ENCODE results near the gene KRTAP4-8.
A peak's percentile ranks its signal among the peaks of the same experiment; 100 is the strongest.
"Not testable (repeated sequence)": the region's sequence is repeated elsewhere in the genome, so short reads cannot be mapped to it uniquely, and the experiment has no call there.

The KRTAP4-8 gene

DNA sequence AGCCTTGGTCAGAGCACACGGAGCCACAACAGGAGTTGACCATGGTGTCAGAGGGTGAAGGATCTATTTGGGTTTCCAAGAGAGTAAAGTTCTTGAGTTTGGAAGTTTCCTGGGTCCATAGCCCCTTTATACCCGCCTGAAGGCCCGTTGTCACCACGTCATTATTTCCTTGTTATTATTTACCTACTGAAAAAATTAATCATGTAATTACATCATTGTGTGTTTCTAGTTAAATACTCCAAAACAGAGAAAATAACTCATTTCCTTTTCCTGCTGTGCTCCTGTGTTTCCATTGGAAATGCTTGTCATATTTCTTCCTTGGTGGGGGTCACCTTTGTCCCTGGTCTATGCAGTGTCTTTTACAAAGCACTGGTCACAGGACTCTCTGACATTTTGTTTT, at the start of gene KRTAP4-8:
Gene KRTAP4-8 (minus strand): TSS at position 101 of the 400 bp plus-strand sequence. CDS start 58 bp downstream, at position 43.
- no peak within 1 kb of the TSS for H3K4me3 ChIP-seq (ENCODE audit: low read length)
- H3K36me3 ChIP-seq (ENCODE audit: control insufficient read depth, insufficient read depth, low read length, severe bottlenecking), result no peaks in the 10 kb centered on the region
- no peak within 1 kb of the TSS for H3K9ac ChIP-seq (ENCODE audit: low read length)
- no peaks in the 10 kb centered on the region for H3K4me1 ChIP-seq (ENCODE audit: control insufficient read depth, insufficient read depth, low read length)
- H3K9me3 ChIP-seq (ENCODE audit: control insufficient read depth, low read length), result no peaks in the 10 kb centered on the region
- no peaks in the 10 kb centered on the region for H3K27me3 ChIP-seq (replicated peaks; ENCODE audit: control insufficient read depth, insufficient read depth, low read length)
- no peak for DNase-seq (ENCODE audit: low read depth)

DNA sequence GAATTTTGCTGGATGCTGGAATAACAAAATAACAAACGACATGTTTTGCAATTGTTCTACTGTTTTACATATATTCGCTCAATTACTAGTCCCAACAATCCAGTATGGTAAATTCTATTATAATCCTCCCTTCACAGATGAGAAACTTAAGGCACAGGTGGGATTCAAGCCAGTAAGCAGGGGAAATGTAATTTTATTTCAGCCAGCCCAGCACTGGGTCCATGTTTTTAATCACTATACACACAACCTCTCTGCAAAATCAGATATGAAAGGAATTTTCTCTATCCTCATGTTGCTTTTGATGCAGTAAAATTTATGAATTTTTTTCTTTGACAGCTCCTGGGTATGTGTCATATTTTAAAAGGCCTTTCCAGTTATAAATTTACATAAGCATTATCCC, 47.3 kb upstream of the KRTAP4-8 start:
- peaks cover 13% of the 10 kb centered on the region for H3K9me3 ChIP-seq (ENCODE audit: control insufficient read depth, low read length)
- no peaks in the 10 kb centered on the region for H3K27me3 ChIP-seq (replicated peaks; ENCODE audit: control insufficient read depth, insufficient read depth, low read length)
- no peak overlapping the region for H3K9ac ChIP-seq (ENCODE audit: low read length)
- no peaks in the 10 kb centered on the region for H3K4me1 ChIP-seq (ENCODE audit: control insufficient read depth, insufficient read depth, low read length)
- H3K36me3 ChIP-seq (ENCODE audit: control insufficient read depth, insufficient read depth, low read length, severe bottlenecking), result no peaks in the 10 kb centered on the region
- no peak overlapping the region for H3K4me3 ChIP-seq (ENCODE audit: low read length)
- no peak for DNase-seq (ENCODE audit: low read depth)

DNA sequence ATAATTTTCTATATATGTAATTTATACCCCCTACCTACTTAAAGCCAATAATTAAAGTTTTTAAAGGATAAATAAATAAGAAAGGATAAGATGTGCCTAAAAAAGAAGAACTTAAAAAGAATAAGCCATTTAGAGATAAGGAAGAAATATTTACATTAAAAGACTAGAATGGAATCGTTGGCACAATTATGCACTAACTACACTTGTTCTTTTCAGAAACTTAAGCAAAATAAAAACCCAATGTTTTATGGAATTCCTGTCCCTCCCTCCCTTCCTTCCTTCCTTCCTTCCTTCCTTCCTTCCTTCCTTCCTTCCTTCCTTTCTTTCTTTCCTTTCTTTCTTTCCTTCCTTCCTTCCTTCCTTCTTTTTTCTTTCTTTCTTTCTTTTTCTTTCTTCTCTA, 46.9 kb upstream of the KRTAP4-8 start:
- H3K27me3 ChIP-seq (replicated peaks; ENCODE audit: control insufficient read depth, insufficient read depth, low read length), result no peaks in the 10 kb centered on the region
- no peak for DNase-seq (ENCODE audit: low read depth)
- H3K4me1 ChIP-seq (ENCODE audit: control insufficient read depth, insufficient read depth, low read length), result no peaks in the 10 kb centered on the region
- no peaks in the 10 kb centered on the region for H3K36me3 ChIP-seq (ENCODE audit: control insufficient read depth, insufficient read depth, low read length, severe bottlenecking)
- no peak overlapping the region for H3K9ac ChIP-seq (ENCODE audit: low read length)
- peaks cover 13% of the 10 kb centered on the region for H3K9me3 ChIP-seq (ENCODE audit: control insufficient read depth, low read length)
- H3K4me3 ChIP-seq (ENCODE audit: low read length), result no peak overlapping the region

DNA sequence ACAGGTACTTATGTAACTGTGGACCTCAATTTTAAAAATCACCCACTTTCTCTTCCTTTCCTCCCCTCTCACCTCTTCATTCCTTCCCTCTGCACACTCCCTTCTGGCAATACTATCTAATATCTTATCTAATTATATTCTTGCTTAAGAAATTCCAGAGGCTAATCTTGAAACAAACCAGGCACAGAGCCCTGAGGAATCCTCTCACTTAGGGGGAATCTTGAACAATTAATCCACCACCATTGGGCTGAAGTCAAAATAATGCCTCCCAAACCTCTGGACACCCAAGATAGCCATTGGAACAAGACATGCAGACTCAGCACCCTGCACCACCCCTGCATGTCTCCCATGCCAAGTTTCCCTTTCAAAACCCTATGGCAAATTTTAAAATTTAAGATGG, 43.4 kb upstream of the KRTAP4-8 start:
- Histone ChIP-seq H3K27me3 (replicated peaks; ENCODE audit: control insufficient read depth, insufficient read depth, low read length) (no peaks in the 10 kb centered on the region), H3K4me3 (ENCODE audit: low read length) (no peak overlapping the region), H3K9me3 (ENCODE audit: control insufficient read depth, low read length) (peaks cover 13% of the 10 kb centered on the region), H3K9ac (ENCODE audit: low read length) (no peak overlapping the region), H3K4me1 (ENCODE audit: control insufficient read depth, insufficient read depth, low read length) (no peaks in the 10 kb centered on the region), H3K36me3 (ENCODE audit: control insufficient read depth, insufficient read depth, low read length, severe bottlenecking) (no peaks in the 10 kb centered on the region)
- no peak for DNase-seq (ENCODE audit: low read depth)

DNA sequence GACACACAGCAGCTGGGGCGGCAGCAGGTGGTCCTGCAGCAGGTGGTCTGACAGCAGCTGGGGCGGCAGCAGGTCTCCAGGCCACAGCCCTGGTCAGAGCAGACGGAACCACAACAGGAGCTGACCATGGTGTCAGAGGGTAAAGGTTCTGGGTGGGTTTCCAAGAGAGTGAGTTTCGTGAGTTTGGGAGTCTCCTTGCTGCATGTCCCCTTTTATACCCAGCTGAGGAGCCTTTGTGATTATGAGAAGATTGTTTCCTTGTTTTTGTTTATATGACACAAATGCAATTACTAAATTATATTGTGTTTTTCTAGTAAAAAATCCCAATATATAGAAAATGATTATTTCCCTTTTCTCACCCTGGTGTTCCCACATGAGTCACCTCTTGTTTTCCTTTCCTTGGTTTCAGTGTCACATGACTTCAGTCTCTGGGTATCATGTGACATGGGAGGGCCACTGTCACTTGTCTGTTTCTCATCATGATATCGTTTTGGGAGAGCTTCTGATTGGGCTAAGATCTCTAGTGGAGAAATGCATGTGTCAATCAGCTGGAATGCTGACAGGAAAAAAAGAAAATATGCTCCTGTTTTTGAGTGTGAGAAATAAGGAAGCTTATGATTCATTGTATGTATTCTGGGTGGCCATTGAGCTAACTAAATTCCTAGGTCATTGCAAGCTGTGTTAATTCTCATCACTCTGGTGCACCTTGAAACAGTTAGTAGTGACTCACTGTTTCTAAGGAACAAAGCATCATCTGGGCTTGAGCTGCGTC, 42.6 kb upstream of the KRTAP4-8 start, which contains the start of gene KRTAP4-6:
Gene KRTAP4-6 (minus strand): TSS at position 185 of the 772 bp plus-strand sequence. CDS start 57 bp downstream, at position 128.
- peaks cover 13% of the 10 kb centered on the region for H3K9me3 ChIP-seq (ENCODE audit: control insufficient read depth, low read length)
- peak; percentile 41 for DNase-seq (ENCODE audit: low read depth)
- no peak within 1 kb of the TSS for H3K4me3 ChIP-seq (ENCODE audit: low read length)
- no peaks in the 10 kb centered on the region for H3K36me3 ChIP-seq (ENCODE audit: control insufficient read depth, insufficient read depth, low read length, severe bottlenecking)
- no peaks in the 10 kb centered on the region for H3K27me3 ChIP-seq (replicated peaks; ENCODE audit: control insufficient read depth, insufficient read depth, low read length)
- H3K4me1 ChIP-seq (ENCODE audit: control insufficient read depth, insufficient read depth, low read length), result no peaks in the 10 kb centered on the region
- no peak within 1 kb of the TSS for H3K9ac ChIP-seq (ENCODE audit: low read length)

DNA sequence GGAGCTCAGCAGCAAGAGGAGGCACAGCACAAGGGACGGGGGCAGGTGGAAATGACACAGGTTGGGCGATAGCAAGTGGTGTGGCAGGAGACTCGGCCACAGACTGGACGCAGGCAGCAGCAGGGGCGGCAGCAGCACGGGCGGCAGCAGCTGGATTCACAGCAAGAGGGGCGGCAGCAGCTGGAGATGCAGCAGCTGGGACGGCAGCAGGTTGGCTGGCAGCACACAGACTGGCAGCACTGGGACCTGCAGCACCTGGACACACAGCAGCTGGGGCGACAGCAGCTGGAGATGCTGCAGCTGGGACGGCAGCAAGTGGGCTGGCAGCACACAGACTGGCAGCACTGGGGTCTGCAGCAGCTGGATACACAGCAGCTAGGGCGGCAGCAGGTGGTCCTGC, 41.9 kb upstream of the KRTAP4-8 start:
- H3K4me1 ChIP-seq (ENCODE audit: control insufficient read depth, insufficient read depth, low read length); DNase-seq (ENCODE audit: low read depth); H3K36me3 ChIP-seq (ENCODE audit: control insufficient read depth, insufficient read depth, low read length, severe bottlenecking); H3K4me3 ChIP-seq (ENCODE audit: low read length); H3K9ac ChIP-seq (ENCODE audit: low read length); H3K27me3 ChIP-seq (replicated peaks; ENCODE audit: control insufficient read depth, insufficient read depth, low read length): not testable (repeated sequence)
- peaks cover 13% of the 10 kb centered on the region for H3K9me3 ChIP-seq (ENCODE audit: control insufficient read depth, low read length)

DNA sequence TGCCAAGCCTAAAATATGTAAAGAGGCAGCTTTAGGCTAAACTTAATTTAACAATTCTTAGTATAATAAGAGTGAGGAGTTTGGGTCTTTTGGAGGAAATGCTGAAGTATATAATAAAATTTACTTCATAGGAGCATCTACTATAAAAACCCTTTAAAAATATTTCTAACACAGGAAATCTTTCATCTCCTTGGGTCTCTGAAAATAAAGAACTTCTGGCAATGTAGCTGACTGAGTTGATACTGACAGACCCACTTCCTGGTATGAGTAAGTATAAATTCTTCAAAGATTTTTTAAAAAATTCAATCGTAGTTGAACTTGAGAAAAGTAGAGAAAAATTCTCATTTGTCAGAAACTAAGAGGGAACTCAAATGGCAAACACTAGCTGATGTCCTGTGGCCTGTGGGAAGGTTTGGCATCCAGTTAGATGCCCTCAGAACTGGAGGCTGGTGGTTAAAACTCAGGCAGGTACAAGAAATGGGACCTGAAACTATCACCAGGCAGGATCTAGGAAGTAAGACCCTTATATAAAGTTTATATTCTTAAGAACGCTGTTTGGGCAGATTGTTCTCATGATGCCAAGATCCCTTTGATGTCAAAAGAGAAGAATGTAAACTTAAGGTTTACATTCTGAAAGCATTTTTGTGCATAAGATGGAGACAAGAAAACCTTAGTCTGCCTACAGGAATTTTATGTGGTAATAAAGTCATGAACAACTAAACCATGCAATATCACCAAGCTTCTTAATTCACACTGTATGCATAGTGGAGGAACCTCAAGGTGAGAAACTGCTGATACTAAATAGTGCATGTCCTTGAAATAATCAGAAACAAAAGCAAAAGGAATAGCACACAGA, 36.2 kb upstream of the KRTAP4-8 start:
- no peaks in the 10 kb centered on the region for H3K9me3 ChIP-seq (ENCODE audit: control insufficient read depth, low read length)
- DNase-seq (ENCODE audit: low read depth), result no peak
- H3K27me3 ChIP-seq (replicated peaks; ENCODE audit: control insufficient read depth, insufficient read depth, low read length), result no peaks in the 10 kb centered on the region

DNA sequence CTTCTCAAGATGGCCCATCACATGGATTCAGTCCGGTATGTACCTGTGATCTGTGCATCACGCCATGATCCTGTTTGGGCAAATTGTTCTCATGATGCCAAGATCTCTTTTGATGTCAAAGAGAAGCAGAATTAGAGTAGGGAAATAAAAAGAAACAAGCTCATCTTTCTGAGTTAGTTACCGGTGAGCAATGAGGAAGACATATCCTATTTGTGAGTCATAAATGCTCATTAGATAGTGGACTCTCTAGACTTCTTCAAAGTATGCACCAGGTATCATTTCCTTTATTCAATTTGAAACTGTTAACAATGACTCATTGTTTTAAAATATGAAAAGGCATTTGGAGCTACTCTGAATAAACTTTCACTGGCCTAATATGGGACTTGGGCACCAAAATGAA, 34.0 kb upstream of the KRTAP4-8 start:
- no peak overlapping the region for H3K4me3 ChIP-seq (ENCODE audit: low read length)
- H3K27me3 ChIP-seq (replicated peaks; ENCODE audit: control insufficient read depth, insufficient read depth, low read length), result no peaks in the 10 kb centered on the region
- no peaks in the 10 kb centered on the region for H3K36me3 ChIP-seq (ENCODE audit: control insufficient read depth, insufficient read depth, low read length, severe bottlenecking)
- H3K9ac ChIP-seq (ENCODE audit: low read length), result no peak overlapping the region
- DNase-seq (ENCODE audit: low read depth), result no peak
- no peaks in the 10 kb centered on the region for H3K9me3 ChIP-seq (ENCODE audit: control insufficient read depth, low read length)
- H3K4me1 ChIP-seq (ENCODE audit: control insufficient read depth, insufficient read depth, low read length), result no peaks in the 10 kb centered on the region

More for the DNA sequence above, 36.2 kb upstream of the KRTAP4-8 start:
- no peak overlapping the region for H3K9ac ChIP-seq (ENCODE audit: low read length)
- H3K4me3 ChIP-seq (ENCODE audit: low read length), result no peak overlapping the region
- no peaks in the 10 kb centered on the region for H3K4me1 ChIP-seq (ENCODE audit: control insufficient read depth, insufficient read depth, low read length)
- H3K36me3 ChIP-seq (ENCODE audit: control insufficient read depth, insufficient read depth, low read length, severe bottlenecking), result no peaks in the 10 kb centered on the region

DNA sequence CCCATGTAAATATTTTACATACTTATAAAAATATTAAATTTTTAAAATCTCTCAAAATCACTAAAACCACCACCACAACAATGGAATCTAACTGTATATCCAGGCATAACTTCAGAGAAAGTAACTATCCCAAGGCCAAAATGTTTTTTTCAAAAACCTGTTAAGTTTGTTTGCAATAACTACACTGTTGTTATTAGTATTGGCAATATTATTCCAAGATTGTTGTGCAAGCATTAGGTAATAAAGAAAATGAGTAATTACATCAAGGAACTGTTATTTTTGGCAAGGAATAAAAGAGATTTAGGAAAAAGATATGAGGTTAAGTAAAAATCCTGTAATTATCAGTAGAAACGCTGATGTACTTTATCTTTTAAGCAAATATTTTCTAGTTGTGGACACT, 29.4 kb upstream of the KRTAP4-8 start:
- DNase-seq (ENCODE audit: low read depth), result no peak
- H3K9ac ChIP-seq (ENCODE audit: low read length), result no peak overlapping the region
- no peaks in the 10 kb centered on the region for H3K9me3 ChIP-seq (ENCODE audit: control insufficient read depth, low read length)
- no peaks in the 10 kb centered on the region for H3K27me3 ChIP-seq (replicated peaks; ENCODE audit: control insufficient read depth, insufficient read depth, low read length)
- H3K4me1 ChIP-seq (ENCODE audit: control insufficient read depth, insufficient read depth, low read length), result peaks cover 2% of the 10 kb centered on the region
- H3K4me3 ChIP-seq (ENCODE audit: low read length), result no peak overlapping the region
- no peaks in the 10 kb centered on the region for H3K36me3 ChIP-seq (ENCODE audit: control insufficient read depth, insufficient read depth, low read length, severe bottlenecking)

DNA sequence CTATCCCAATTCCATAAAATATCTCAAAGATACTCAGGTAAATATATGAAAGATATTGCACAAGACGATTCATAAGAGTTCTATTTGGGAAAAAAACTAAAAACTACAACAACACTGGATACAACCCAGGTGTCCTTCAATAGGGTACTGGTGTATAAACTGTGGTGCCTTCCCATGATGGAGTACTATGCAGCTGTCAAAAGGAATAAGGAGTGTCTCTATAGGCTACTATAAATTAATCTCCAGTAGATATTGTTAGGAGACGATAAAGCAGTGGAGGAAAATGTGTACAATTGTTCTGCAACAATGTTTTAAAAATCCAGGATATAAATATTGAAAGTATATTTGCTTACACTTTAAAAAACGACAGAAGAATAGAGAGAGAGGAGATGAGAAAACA, 28.5 kb upstream of the KRTAP4-8 start:
- H3K4me3 ChIP-seq (ENCODE audit: low read length), result no peak overlapping the region
- DNase-seq (ENCODE audit: low read depth), result no peak
- H3K27me3 ChIP-seq (replicated peaks; ENCODE audit: control insufficient read depth, insufficient read depth, low read length), result no peaks in the 10 kb centered on the region
- no peak overlapping the region for H3K9ac ChIP-seq (ENCODE audit: low read length)
- H3K36me3 ChIP-seq (ENCODE audit: control insufficient read depth, insufficient read depth, low read length, severe bottlenecking), result no peaks in the 10 kb centered on the region
- H3K9me3 ChIP-seq (ENCODE audit: control insufficient read depth, low read length), result no peaks in the 10 kb centered on the region
- peaks cover 2% of the 10 kb centered on the region for H3K4me1 ChIP-seq (ENCODE audit: control insufficient read depth, insufficient read depth, low read length)

DNA sequence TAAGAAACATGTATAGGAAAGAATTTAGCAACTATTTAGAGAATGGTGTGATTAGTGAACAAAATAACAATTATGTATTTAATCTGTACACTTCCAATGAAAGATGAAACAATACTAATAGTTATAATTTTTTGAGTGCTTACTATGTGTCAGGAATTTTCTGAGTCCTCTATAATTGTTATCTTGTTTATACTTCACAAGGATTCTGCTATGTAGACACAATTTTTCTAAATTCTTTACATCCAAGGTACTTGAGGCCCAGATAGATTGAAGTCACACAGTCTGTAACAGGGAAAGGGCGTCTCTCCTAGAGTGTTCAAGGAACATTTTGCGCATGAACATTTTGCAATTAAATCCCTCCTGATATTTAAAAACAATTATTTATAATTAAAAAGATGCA, 27.1 kb upstream of the KRTAP4-8 start:
- H3K27me3 ChIP-seq (replicated peaks; ENCODE audit: control insufficient read depth, insufficient read depth, low read length), result no peaks in the 10 kb centered on the region
- no peaks in the 10 kb centered on the region for H3K36me3 ChIP-seq (ENCODE audit: control insufficient read depth, insufficient read depth, low read length, severe bottlenecking)
- no peak for DNase-seq (ENCODE audit: low read depth)
- peaks cover 2% of the 10 kb centered on the region for H3K4me1 ChIP-seq (ENCODE audit: control insufficient read depth, insufficient read depth, low read length)
- no peak overlapping the region for H3K9ac ChIP-seq (ENCODE audit: low read length)
- no peaks in the 10 kb centered on the region for H3K9me3 ChIP-seq (ENCODE audit: control insufficient read depth, low read length)
- no peak overlapping the region for H3K4me3 ChIP-seq (ENCODE audit: low read length)

Measured in adipocyte (in vitro differentiated cells).